DOHH2 (cell line): ENCODE data around the gene KIF26A.
A peak's percentile ranks its signal among the peaks of the same experiment; 100 is the strongest.
"Not testable (repeated sequence)": the region's sequence is repeated elsewhere in the genome, so short reads cannot be mapped to it uniquely, and the experiment has no call there.

ENCODE experiments used
- H3F3A ChIP-seq: fragments of 200-600 bp; sonication (generic), shearing (Covaris generic); 2 replicates; pipeline ENCODE4 v1.6.0; 2016; ENCODE audit warnings: antibody characterized with exemption, mild to moderate bottlenecking; ENCODE audit not compliant: control insufficient read depth, insufficient read depth
- H3K27ac ChIP-seq: fragments of 200-600 bp; sonication (generic); 2 replicates; pipeline ENCODE4 v1.5.1; 2014; ENCODE audit warnings: low read depth, mild to moderate bottlenecking, low read length, moderate library complexity
- H3K27me3 ChIP-seq: fragments of 200-600 bp; sonication (generic); 2 replicates; pipeline ENCODE4 v1.6.1; 2014; ENCODE audit warnings: mild to moderate bottlenecking, low read length, mixed read lengths; ENCODE audit not compliant: control insufficient read depth
- H3K36me3 ChIP-seq: fragments of 200-600 bp; sonication (generic); 2 replicates; pipeline ENCODE4 v1.6.1; 2014; ENCODE audit warnings: mild to moderate bottlenecking, low read length, moderate library complexity, mixed read lengths; ENCODE audit not compliant: control insufficient read depth
- H3K4me1 ChIP-seq: fragments of 200-600 bp; sonication (generic); 2 replicates; pipeline ENCODE4 v1.6.1; 2014; ENCODE audit warnings: mild to moderate bottlenecking, low read length, mixed read lengths; ENCODE audit not compliant: control insufficient read depth
- H3K4me2 ChIP-seq: fragments of 200-600 bp; sonication (generic); 2 replicates; pipeline ENCODE4 v1.6.0; 2014; ENCODE audit warnings: mild to moderate bottlenecking, low read length, moderate library complexity
- H3K4me3 ChIP-seq: fragments of 200-600 bp; sonication (generic); 2 replicates; pipeline ENCODE4 v1.5.1; 2014; ENCODE audit warnings: mild to moderate bottlenecking, low read length, mixed read lengths
- H3K79me2 ChIP-seq: fragments of 200-600 bp; sonication (generic); 2 replicates; pipeline ENCODE4 v1.6.1; 2014; ENCODE audit warnings: mild to moderate bottlenecking, low read length, mixed read lengths; ENCODE audit not compliant: control insufficient read depth
- H3K9me2 ChIP-seq: fragments of 200-600 bp; sonication (generic); replicated peaks from 2 replicates; pipeline ENCODE4 v1.6.1; 2014; ENCODE audit warnings: mild to moderate bottlenecking, low read length, mixed read lengths; ENCODE audit not compliant: control insufficient read depth
- H3K9me3 ChIP-seq: fragments of 200-600 bp; sonication (generic); 2 replicates; pipeline ENCODE4 v1.6.1; 2014; ENCODE audit warnings: antibody characterized with exemption, low read length, mixed read lengths; ENCODE audit not compliant: control insufficient read depth, insufficient read depth
- H4K20me1 ChIP-seq: fragments of 200-600 bp; sonication (generic); 2 replicates; pipeline ENCODE4 v1.6.0; 2014; ENCODE audit warnings: low read depth, mild to moderate bottlenecking, antibody characterized with exemption, low read length, moderate library complexity; ENCODE audit not compliant: control insufficient read depth, insufficient read depth
- CTCF ChIP-seq: fragments of 200-600 bp; sonication (generic); IDR thresholded peaks from one replicate; pipeline ENCODE4 v1.5.1; 2014; ENCODE audit warnings: antibody characterized with exemption, mild to moderate bottlenecking, low read depth, low read length; ENCODE audit not compliant: poor library complexity, severe bottlenecking
- EZH2phosphoT487 ChIP-seq: fragments of 200-600 bp; sonication (generic); IDR thresholded peaks from 2 replicates; pipeline ENCODE4 v1.6.1; 2017; ENCODE audit warnings: borderline replicate concordance, mild to moderate bottlenecking, antibody characterized with exemption, low read length, moderate library complexity, mixed read lengths

Gene KIF26A

DNA sequence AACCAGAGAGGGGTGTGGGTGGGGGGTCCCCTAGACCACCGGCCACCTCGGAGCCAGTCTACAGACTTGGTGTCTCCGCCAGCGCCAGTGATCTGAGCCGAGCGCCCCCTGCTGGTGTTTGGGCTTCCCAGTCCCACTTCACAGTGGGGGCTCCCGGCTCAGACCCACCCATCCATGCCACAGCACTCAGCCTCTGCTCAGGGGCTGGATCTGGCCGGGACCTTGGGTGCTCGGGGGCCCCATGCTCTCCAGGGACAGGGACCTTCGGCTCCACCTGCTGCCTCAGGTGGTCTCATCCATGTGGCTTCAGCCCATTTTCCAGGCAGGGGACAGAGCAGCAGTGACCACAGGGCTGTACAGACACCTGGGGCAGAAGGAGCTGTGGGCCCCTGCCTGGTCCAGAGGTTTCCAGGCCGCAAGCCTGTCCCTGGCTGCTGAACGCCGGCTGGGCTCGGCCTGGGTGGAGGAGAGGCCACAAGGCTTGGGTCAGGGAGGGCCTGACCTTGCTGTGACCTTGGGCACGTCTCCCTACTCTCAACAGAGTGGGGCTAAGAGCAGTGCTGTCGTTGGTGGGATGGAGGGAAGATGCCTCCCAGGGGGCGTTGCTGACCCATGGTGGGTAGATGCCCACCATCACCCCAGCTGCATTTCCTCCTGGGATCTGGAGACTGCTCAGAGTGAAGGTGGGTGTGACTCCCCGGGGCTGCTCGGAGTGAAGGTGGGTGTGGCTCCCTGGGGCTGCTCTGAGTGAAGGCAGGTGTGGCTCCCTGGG is 86.3 kb downstream of the KIF26A start:
- Histone ChIP-seq H3K4me1 (peaks cover 20% of the 10 kb centered on the region), H3K27ac (no peak overlapping the region), H3K4me3 (no peak overlapping the region), H4K20me1 (no peaks in the 10 kb centered on the region), H3F3A (no peaks in the 10 kb centered on the region), H3K4me2 (no peak overlapping the region), H3K9me3 (peaks cover 5% of the 10 kb centered on the region; the same call in 1 of the 2 replicates), H3K9me2 (no peaks in the 10 kb centered on the region), H3K79me2 (no peaks in the 10 kb centered on the region), H3K36me3 (no peaks in the 10 kb centered on the region), H3K27me3 (no peaks in the 10 kb centered on the region)
- no peak for TF ChIP-seq EZH2phosphoT487
- peak; percentile 54 for TF ChIP-seq CTCF

- not testable (repeated sequence) for H4K20me1 ChIP-seq, H3K27ac ChIP-seq, H3K4me2 ChIP-seq, H3K4me3 ChIP-seq, H3K9me3 ChIP-seq, H3K36me3 ChIP-seq, H3K79me2 ChIP-seq, H3K27me3 ChIP-seq, H3K9me2 ChIP-seq, H3F3A ChIP-seq
- peaks cover 20% of the 10 kb centered on the region for H3K4me1 ChIP-seq
Observed at GRCh38 chr14:104225278-104226190, 87.1 kb downstream of the KIF26A start.

- Histone ChIP-seq H3K27ac (peak overlapping the region; percentile 21; the same call in 1 of the 2 replicates), H3F3A (no peaks in the 10 kb centered on the region), H3K4me3 (no peak overlapping the region), H4K20me1 (no peaks in the 10 kb centered on the region), H3K4me1 (peaks cover 20% of the 10 kb centered on the region), H3K36me3 (no peaks in the 10 kb centered on the region), H3K9me2 (no peaks in the 10 kb centered on the region), H3K4me2 (peak overlapping the region; percentile 30; the same call in 1 of the 2 replicates), H3K9me3 (peaks cover 15% of the 10 kb centered on the region; the same call in 1 of the 2 replicates), H3K27me3 (no peaks in the 10 kb centered on the region), H3K79me2 (no peaks in the 10 kb centered on the region)
- TF ChIP-seq EZH2phosphoT487 (no peak), CTCF (peak; percentile 12)
Observed at GRCh38 chr14:104226421-104227383, 88.3 kb downstream of the KIF26A start.
